Stimulated activated CD4-positive, alpha-beta T cell treated with anti-CD3 and anti-CD28 coated beads, Interleukin-1b, Interleukin-23, amount 100 ng/mL, for 1 hour (primary cell): ENCODE measurements around the gene IL20RB.
"Not testable (repeated sequence)": the region's sequence is repeated elsewhere in the genome, so short reads cannot be mapped to it uniquely, and the experiment has no call there.

Experiments
- DNase-seq, 2 donors: peaks; one replicate each; pipeline ENCODE4 v3.0.0-alpha.2; 2020; ENCODE audit warnings: low read depth in 2 of 2

IL20RB gene

GRCh38 chr3:136987398-136987980 lies 29.7 kb downstream of the IL20RB start:
- DNase-seq: not testable (repeated sequence)

GRCh38 chr3:136988651-136989050 lies 30.9 kb downstream of the IL20RB start:
- no peak for DNase-seq

GRCh38 chr3:136989781-136990524 lies 32.2 kb downstream of the IL20RB start:
- no peak for DNase-seq

GRCh38 chr3:136990826-136991225 lies 33.0 kb downstream of the IL20RB start:
- no peak for DNase-seq

GRCh38 chr3:136992115-136992514 lies 34.3 kb downstream of the IL20RB start:
- no peak for DNase-seq

GRCh38 chr3:136994772-136995516 lies 37.2 kb downstream of the IL20RB start:
- no peak for DNase-seq

- no peak for DNase-seq
Measured at GRCh38 chr3:136995652-136996051, 37.9 kb downstream of the IL20RB start.

- DNase-seq: no peak
Measured at GRCh38 chr3:137000039-137000438, 42.3 kb downstream of the IL20RB start.

- DNase-seq: not testable (repeated sequence)
Measured at GRCh38 chr3:137007376-137007775, 49.6 kb downstream of the IL20RB start.

- DNase-seq: no peak
Measured at GRCh38 chr3:137008131-137008530, 50.3 kb downstream of the IL20RB start.

- no peak for DNase-seq
Measured at GRCh38 chr3:137008976-137009375, 51.2 kb downstream of the IL20RB start.

- no peak for DNase-seq
Measured at GRCh38 chr3:137010137-137010536, 52.4 kb downstream of the IL20RB start.

- no peak for DNase-seq
Measured at GRCh38 chr3:137011153-137011552, 53.4 kb downstream of the IL20RB start.

GRCh38 chr3:137012097-137012501 lies 54.3 kb downstream of the IL20RB start:
- DNase-seq: no peak

- DNase-seq: peak; percentile 70 to 78
Measured at GRCh38 chr3:137013951-137014688, 56.3 kb downstream of the IL20RB start.

GRCh38 chr3:137017316-137017715 lies 59.5 kb downstream of the IL20RB start:
- not testable (repeated sequence) for DNase-seq

GRCh38 chr3:137020315-137020714 lies 62.5 kb downstream of the IL20RB start:
- no peak for DNase-seq

- no peak for DNase-seq
Measured at GRCh38 chr3:137020888-137021287, 63.1 kb downstream of the IL20RB start.

- DNase-seq: no peak
Measured at GRCh38 chr3:137024348-137024747, 66.6 kb downstream of the IL20RB start.

GRCh38 chr3:137026701-137027100 lies 68.9 kb downstream of the IL20RB start:
- no peak for DNase-seq

- peak; percentile 30 to 73 for DNase-seq
Measured at GRCh38 chr3:137032465-137033120, 74.8 kb downstream of the IL20RB start.

GRCh38 chr3:137035631-137036030 lies 77.8 kb downstream of the IL20RB start:
- DNase-seq: no peak
